Calu3 (cell line): Measurements from ENCODE around the gene ODAD4. TPM values are rescaled to one million over a fixed set of nuclear protein-coding genes. Genes with fewer than 3 reads are reported as not detected.

ENCODE experiments used
- BruUV-seq: library from RNA; stranded (reverse); fragments of 400-500 nt; replicated peaks from 2 replicates; lab custom pipeline; 2021; lab: Mats Ljungman, UMichigan
- CTCF ChIA-PET: fragments of 300-600 bp; sonication (Branson Sonifier 250); formaldehyde crosslinking; loops from one replicate; lab custom pipeline; 2022; ENCODE audit warnings: antibody characterized with exemption; lab: Charles Lee
- DNase-seq: peaks from one replicate; pipeline ENCODE4 v3.0.0; 2022
- H3K27ac Mint-ChIP-seq: one replicate; pipeline ENCODE4 v1.8.0; 2022; ENCODE audit warnings: mixed read lengths; ENCODE audit not compliant: unreplicated experiment
- H3K27me3 Mint-ChIP-seq: one replicate; pipeline ENCODE4 v1.8.0; 2022; ENCODE audit warnings: mixed read lengths; ENCODE audit not compliant: unreplicated experiment
- H3K36me3 Mint-ChIP-seq: one replicate; pipeline ENCODE4 v1.8.0; 2022; ENCODE audit warnings: mild to moderate bottlenecking, moderate library complexity, mixed read lengths; ENCODE audit not compliant: insufficient read depth, unreplicated experiment
- H3K4me1 Mint-ChIP-seq: one replicate; pipeline ENCODE4 v1.8.0; 2022; ENCODE audit warnings: mild to moderate bottlenecking, low read depth, mixed read lengths; ENCODE audit not compliant: unreplicated experiment
- H3K4me3 Mint-ChIP-seq: one replicate; pipeline ENCODE4 v1.8.0; 2022; ENCODE audit warnings: mild to moderate bottlenecking, low read depth, moderate library complexity, mixed read lengths; ENCODE audit not compliant: unreplicated experiment
- H3K9me3 Mint-ChIP-seq: one replicate; pipeline ENCODE4 v1.8.0; 2022; ENCODE audit warnings: low read depth, mixed read lengths; ENCODE audit not compliant: unreplicated experiment
- CTCF ChIP-seq: fragments of 200-600 bp; IDR thresholded peaks from one replicate; pipeline ENCODE4 v1.8.0; 2022; ENCODE audit warnings: antibody characterized with exemption; ENCODE audit not compliant: unreplicated experiment
- intact Hi-C: fragments of 100-400 bp; cut with micrococcal nuclease; formaldehyde crosslinking; loops from one replicate; pipeline ENCODE4 v1.10.0; 2022; ENCODE audit not compliant: unreplicated experiment
- total RNA-seq: library from RNA; stranded (reverse); gene quantifications from 2 replicates; pipeline ENCODE4 v1.2.3, GENCODE V29; 2022

Gene ODAD4
- total RNA-seq, 1 experiment from 2014 or later = 2.7 TPM

- no peak for TF ChIP-seq CTCF
- H3K4me3 Mint-ChIP-seq = no peak overlapping the region
- peak overlapping the region; percentile 33 for H3K27ac Mint-ChIP-seq
- no peaks in the 10 kb centered on the region for H3K9me3 Mint-ChIP-seq
- BruUV-seq = no TSS peak
- intact Hi-C loops = no loop called here
- CTCF ChIA-PET = interaction anchor here (2.3 kb wide), 1 partner anchor 10 kb away, joined by 12 read pairs; the partner anchor contains the start of gene ACLY
- no peaks in the 10 kb centered on the region for H3K27me3 Mint-ChIP-seq
- H3K36me3 Mint-ChIP-seq = peaks cover 80% of the 10 kb centered on the region
- peaks cover 53% of the 10 kb centered on the region for H3K4me1 Mint-ChIP-seq
- no peak for DNase-seq
Observed at GRCh38 chr17:41909088-41909487, 21.3 kb upstream of the ODAD4 start.

DNA sequence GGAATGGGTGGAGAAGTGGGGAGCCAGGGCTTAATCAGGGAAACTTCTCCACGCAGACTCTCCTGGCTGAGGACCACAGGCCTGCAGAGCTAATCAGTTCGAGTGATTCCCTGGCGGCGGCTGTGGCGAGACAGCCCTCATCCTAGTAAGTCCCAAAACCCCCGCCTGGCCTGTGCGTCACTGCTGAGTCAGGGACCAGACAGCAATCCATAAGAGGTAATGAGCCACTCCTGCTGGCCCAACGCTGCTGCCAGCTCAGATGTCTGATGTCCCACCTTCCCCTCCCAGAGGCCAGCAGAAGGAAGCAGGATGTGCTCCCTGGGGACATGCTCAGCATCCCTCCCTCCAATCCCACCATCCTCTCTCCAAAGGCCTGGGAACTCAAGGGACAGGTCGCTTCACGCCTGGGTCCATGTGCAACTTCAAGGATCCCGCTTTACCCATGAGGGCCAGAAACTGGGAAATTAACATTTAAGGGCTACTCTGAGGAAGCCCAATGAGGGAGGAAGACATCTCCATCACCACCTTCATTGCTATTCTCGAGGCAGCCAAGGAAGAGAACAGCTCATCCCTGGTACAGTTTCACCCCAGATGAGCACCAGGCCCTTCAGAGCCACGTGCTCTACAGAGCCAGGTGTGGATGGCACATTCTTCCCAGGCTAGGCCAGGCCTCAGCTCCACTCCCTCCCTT is 19.6 kb upstream of the ODAD4 start:
- intact Hi-C loops = no loop called here
- CTCF ChIA-PET = interaction anchor here (0.6 kb wide), 1 partner anchor 9 kb away, joined by 3 read pairs; no protein-coding TSS in a partner anchor
- Mint-ChIP-seq H3K27me3 (no peaks in the 10 kb centered on the region), H3K4me3 (no peak overlapping the region), H3K4me1 (peaks cover 71% of the 10 kb centered on the region), H3K36me3 (peaks cover 90% of the 10 kb centered on the region), H3K27ac (no peak overlapping the region), H3K9me3 (no peaks in the 10 kb centered on the region)
- BruUV-seq = no TSS peak
- DNase-seq = no peak
- no peak for TF ChIP-seq CTCF

- Mint-ChIP-seq H3K9me3 (no peaks in the 10 kb centered on the region), H3K4me3 (no peak overlapping the region), H3K36me3 (peaks cover 90% of the 10 kb centered on the region), H3K4me1 (peaks cover 74% of the 10 kb centered on the region), H3K27me3 (no peaks in the 10 kb centered on the region), H3K27ac (peak overlapping the region; percentile 23)
- TF ChIP-seq CTCF = no peak
- BruUV-seq = no TSS peak
- no peak for DNase-seq
- CTCF ChIA-PET = interaction anchor here (0.6 to 1.5 kb wide), 2 partner anchors 20 to 112 kb away, joined by 3 read pairs; no protein-coding TSS in a partner anchor
- intact Hi-C loops = no loop called here
Observed at GRCh38 chr17:41912925-41913324, 17.5 kb upstream of the ODAD4 start.

GRCh38 chr17:41913798-41914197 is 16.6 kb upstream of the ODAD4 start:
- no peak for TF ChIP-seq CTCF
- Mint-ChIP-seq H3K27ac (peak overlapping the region; percentile 23), H3K4me1 (peaks cover 65% of the 10 kb centered on the region), H3K4me3 (no peak overlapping the region), H3K9me3 (no peaks in the 10 kb centered on the region), H3K27me3 (no peaks in the 10 kb centered on the region), H3K36me3 (peaks cover 91% of the 10 kb centered on the region)
- no peak for DNase-seq
- intact Hi-C loops = no loop called here
- no TSS peak for BruUV-seq
- CTCF ChIA-PET = interaction anchor here (0.6 to 1.5 kb wide), 2 partner anchors 21 to 162 kb away, joined by 3 read pairs; no protein-coding TSS in a partner anchor
